Endothelial cell of coronary artery (primary cell): ENCODE results near the gene CYP2A13. TPM values are rescaled to one million over a fixed set of nuclear protein-coding genes. Genes with fewer than 3 reads are reported as not detected.

ENCODE experiments used
- total RNA-seq: library from RNA; depleted of rRNA; stranded (reverse); fragments of >200 nt; gene quantifications from 2 replicates; pipeline ENCODE4 v1.2.3, GENCODE V29; 2014

The CYP2A13 gene, protein sequence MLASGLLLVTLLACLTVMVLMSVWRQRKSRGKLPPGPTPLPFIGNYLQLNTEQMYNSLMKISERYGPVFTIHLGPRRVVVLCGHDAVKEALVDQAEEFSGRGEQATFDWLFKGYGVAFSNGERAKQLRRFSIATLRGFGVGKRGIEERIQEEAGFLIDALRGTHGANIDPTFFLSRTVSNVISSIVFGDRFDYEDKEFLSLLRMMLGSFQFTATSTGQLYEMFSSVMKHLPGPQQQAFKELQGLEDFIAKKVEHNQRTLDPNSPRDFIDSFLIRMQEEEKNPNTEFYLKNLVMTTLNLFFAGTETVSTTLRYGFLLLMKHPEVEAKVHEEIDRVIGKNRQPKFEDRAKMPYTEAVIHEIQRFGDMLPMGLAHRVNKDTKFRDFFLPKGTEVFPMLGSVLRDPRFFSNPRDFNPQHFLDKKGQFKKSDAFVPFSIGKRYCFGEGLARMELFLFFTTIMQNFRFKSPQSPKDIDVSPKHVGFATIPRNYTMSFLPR
- not detected in 2 replicates for total RNA-seq

DNA sequence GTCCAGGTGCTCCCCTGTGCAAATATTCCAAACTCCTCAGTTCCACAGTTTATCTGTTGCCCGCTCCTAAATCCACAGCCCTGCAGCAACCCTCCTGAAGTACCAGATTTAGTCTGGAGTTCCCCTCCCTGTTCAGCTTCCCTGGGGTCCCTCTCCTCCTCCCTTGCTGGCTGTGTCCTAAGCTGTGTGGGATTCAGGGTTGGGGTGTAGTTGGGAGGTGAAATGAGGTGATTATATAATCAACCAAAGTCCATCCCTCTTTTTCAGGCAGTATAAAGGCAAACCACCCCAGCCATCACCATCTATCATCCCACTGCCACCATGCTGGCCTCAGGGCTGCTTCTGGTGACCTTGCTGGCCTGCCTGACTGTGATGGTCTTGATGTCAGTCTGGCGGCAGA is at the start of gene CYP2A13:
Gene CYP2A13, plus strand, starts transcription at position 301 of the 400 bp plus-strand sequence. Its CDS starts 21 bp downstream, at position 322.

DNA sequence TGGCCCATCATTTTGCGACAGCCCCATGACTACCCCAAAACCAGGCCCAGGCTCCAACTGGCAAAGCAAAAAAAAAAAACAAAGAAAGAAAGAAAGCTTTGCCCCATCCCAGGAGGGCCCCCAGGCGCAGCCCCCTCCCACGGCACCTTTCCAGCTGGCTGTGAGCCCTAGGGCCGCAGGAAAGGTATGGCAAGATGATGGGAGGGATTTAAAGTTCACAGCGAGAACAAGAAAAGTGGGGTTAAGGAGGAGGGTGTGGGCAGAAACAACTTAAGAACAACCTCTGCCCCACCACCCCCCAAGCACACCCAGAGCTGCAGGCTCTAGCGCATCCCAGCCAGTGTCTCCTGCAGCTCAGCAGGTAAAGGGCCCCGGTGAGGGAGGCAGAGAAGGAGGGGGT is 25.9 kb downstream of the CYP2A13 start, which contains the start of gene CYP2F1:
Gene CYP2F1, plus strand, starts transcription at position 301 of the 400 bp plus-strand sequence. CDS start 1,757 bp downstream, outside the sequence.

Other genes with a start within 250 kb of the CYP2A13 start
- not detected in 2 replicates for gene CYP2A6, start 238.0 kb upstream of the CYP2A13 start, total RNA-seq
- gene CYP2A7, start 206.2 kb upstream of the CYP2A13 start, total RNA-seq, result not detected in 2 replicates
- gene CYP2B6, start 97.2 kb upstream of the CYP2A13 start, total RNA-seq, result not detected in 2 replicates
- not detected in 2 replicates for gene CYP2F1, start 26.0 kb downstream of the CYP2A13 start, total RNA-seq
- gene CYP2S1, start 104.8 kb downstream of the CYP2A13 start, total RNA-seq, result 0.09 and 0.54 TPM in 2 replicates
- gene AXL, start 130.8 kb downstream of the CYP2A13 start, total RNA-seq, result 91.9 and 209 TPM in 2 replicates
- gene HNRNPUL1, start 175.9 kb downstream of the CYP2A13 start, total RNA-seq, result 69.6 and 79.2 TPM in 2 replicates
- gene CCDC97, start 221.7 kb downstream of the CYP2A13 start, total RNA-seq, result 7.9 and 9.5 TPM in 2 replicates